ENCODE measurements around the gene RPL7A.

RPL7A gene

GRCh38 chr9:133349965-133350616, 2.1 kb downstream of the RPL7A start:
- no peak for DNase-seq

- DNase-seq, result no peak
Measured at GRCh38 chr9:133351526-133351907, 3.5 kb downstream of the RPL7A start.

GRCh38 chr9:133351908-133352634, 4.1 kb downstream of the RPL7A start:
- DNase-seq, result peak; percentile 28

- DNase-seq, result no peak
Measured at GRCh38 chr9:133352635-133353340, 4.8 kb downstream of the RPL7A start.

- DNase-seq, result no peak
Measured at GRCh38 chr9:133353548-133353947, 5.5 kb downstream of the RPL7A start.

- no peak for DNase-seq
Measured at GRCh38 chr9:133354766-133355165, 6.7 kb downstream of the RPL7A start.

GRCh38 chr9:133355881-133356357, 7.9 kb downstream of the RPL7A start:
- DNase-seq, result no peak

GRCh38 chr9:133356391-133357091, 8.5 kb downstream of the RPL7A start, which contains the start of the genes SURF1 and SURF2:
Gene SURF1 (minus strand): TSS chr9:133356487. CDS start chr9:133356453, 34 bp downstream.
Gene SURF2 (plus strand): TSS chr9:133356550. CDS start chr9:133356593, 43 bp downstream.
- DNase-seq, result peak; percentile 63

GRCh38 chr9:133357656-133358055, 9.6 kb downstream of the RPL7A start:
- no peak for DNase-seq

- DNase-seq, result no peak
Measured at GRCh38 chr9:133359399-133360175, 11.6 kb downstream of the RPL7A start.

GRCh38 chr9:133360400-133361393, 12.7 kb downstream of the RPL7A start:
- DNase-seq, result no peak

GRCh38 chr9:133361507-133362092, 13.6 kb downstream of the RPL7A start:
- DNase-seq, result no peak

GRCh38 chr9:133362359-133363044, 14.5 kb downstream of the RPL7A start:
- DNase-seq, result no peak

- no peak for DNase-seq
Measured at GRCh38 chr9:133366435-133366834, 18.4 kb downstream of the RPL7A start.

GRCh38 chr9:133367221-133367620, 19.2 kb downstream of the RPL7A start:
- no peak for DNase-seq

- no peak for DNase-seq
Measured at GRCh38 chr9:133367778-133368177, 19.8 kb downstream of the RPL7A start.

GRCh38 chr9:133368249-133368881, 20.3 kb downstream of the RPL7A start:
- DNase-seq, result no peak

GRCh38 chr9:133369422-133369821, 21.4 kb downstream of the RPL7A start:
- DNase-seq, result no peak

GRCh38 chr9:133369933-133370332, 21.9 kb downstream of the RPL7A start:
- no peak for DNase-seq
